ENCODE results near the gene PSMB7.

PSMB7 gene

GRCh38 chr9:124345751-124346281, 69.4 kb downstream of the PSMB7 start:
- no peaks in the 10 kb centered on the region for H4K20me1 ChIP-seq (ENCODE audit: insufficient read depth, low read length)
- H3K9me3 ChIP-seq (ENCODE audit: low read length): no peaks in the 10 kb centered on the region
- TF ChIP-seq EZH2 (IDR thresholded peaks at IDR 0.05; ENCODE audit: borderline replicate concordance, low read length) (no peak), CTCF (IDR thresholded peaks at IDR 0.05; ENCODE audit: low read length) (no peak)
- H3K9ac ChIP-seq (ENCODE audit: low read length): no peak overlapping the region
- H3K36me3 ChIP-seq (ENCODE audit: insufficient read depth, low read length): peaks cover 6% of the 10 kb centered on the region; the same call in 1 of the 2 replicates
- no peaks in the 10 kb centered on the region for H3K9me2 ChIP-seq (ENCODE audit: low read depth, low read length)
- H3K4me2 ChIP-seq (ENCODE audit: low read length): no peak overlapping the region
- H3K27me3 ChIP-seq (ENCODE audit: insufficient read depth, low read length): no peaks in the 10 kb centered on the region
- H3K4me3 ChIP-seq (ENCODE audit: low read depth, low read length, poor library complexity, severe bottlenecking): no peak overlapping the region
- no peaks in the 10 kb centered on the region for H3K79me2 ChIP-seq (ENCODE audit: insufficient read depth, low read length)
- H3F3A ChIP-seq (ENCODE audit: insufficient read depth, low read length): no peaks in the 10 kb centered on the region
- no peak overlapping the region for H2AFZ ChIP-seq (ENCODE audit: low read length)
- no peak overlapping the region for H3K27ac ChIP-seq (ENCODE audit: low read depth, low read length, poor library complexity, severe bottlenecking)
- H3K4me1 ChIP-seq (ENCODE audit: insufficient read depth, low read length, severe bottlenecking): no peaks in the 10 kb centered on the region

- TF ChIP-seq EZH2 (IDR thresholded peaks at IDR 0.05; ENCODE audit: borderline replicate concordance, low read length) (no peak), CTCF (IDR thresholded peaks at IDR 0.05; ENCODE audit: low read length) (no peak)
- Histone ChIP-seq H2AFZ (ENCODE audit: low read length) (no peak overlapping the region), H3K27me3 (ENCODE audit: insufficient read depth, low read length) (no peaks in the 10 kb centered on the region), H4K20me1 (ENCODE audit: insufficient read depth, low read length) (no peaks in the 10 kb centered on the region), H3K9me2 (ENCODE audit: low read depth, low read length) (no peaks in the 10 kb centered on the region), H3K27ac (ENCODE audit: low read depth, low read length, poor library complexity, severe bottlenecking) (no peak overlapping the region), H3K4me2 (ENCODE audit: low read length) (no peak overlapping the region), H3K4me3 (ENCODE audit: low read depth, low read length, poor library complexity, severe bottlenecking) (no peak overlapping the region), H3K9ac (ENCODE audit: low read length) (no peak overlapping the region), H3K9me3 (ENCODE audit: low read length) (no peaks in the 10 kb centered on the region), H3F3A (ENCODE audit: insufficient read depth, low read length) (no peaks in the 10 kb centered on the region), H3K4me1 (ENCODE audit: insufficient read depth, low read length, severe bottlenecking) (no peaks in the 10 kb centered on the region), H3K36me3 (ENCODE audit: insufficient read depth, low read length) (no peaks in the 10 kb centered on the region), H3K79me2 (ENCODE audit: insufficient read depth, low read length) (no peaks in the 10 kb centered on the region)
Observed at GRCh38 chr9:124345063-124345462, 70.2 kb downstream of the PSMB7 start.

- Histone ChIP-seq H3K4me3 (ENCODE audit: low read depth, low read length, poor library complexity, severe bottlenecking) (no peak overlapping the region), H3K27ac (ENCODE audit: low read depth, low read length, poor library complexity, severe bottlenecking) (no peak overlapping the region), H3K4me1 (ENCODE audit: insufficient read depth, low read length, severe bottlenecking) (no peaks in the 10 kb centered on the region), H3K27me3 (ENCODE audit: insufficient read depth, low read length) (no peaks in the 10 kb centered on the region), H2AFZ (ENCODE audit: low read length) (no peak overlapping the region), H3F3A (ENCODE audit: insufficient read depth, low read length) (no peaks in the 10 kb centered on the region), H3K9me3 (ENCODE audit: low read length) (no peaks in the 10 kb centered on the region), H3K4me2 (ENCODE audit: low read length) (no peak overlapping the region), H3K9me2 (ENCODE audit: low read depth, low read length) (no peaks in the 10 kb centered on the region), H3K79me2 (ENCODE audit: insufficient read depth, low read length) (no peaks in the 10 kb centered on the region), H3K36me3 (ENCODE audit: insufficient read depth, low read length) (no peaks in the 10 kb centered on the region), H3K9ac (ENCODE audit: low read length) (no peak overlapping the region), H4K20me1 (ENCODE audit: insufficient read depth, low read length) (no peaks in the 10 kb centered on the region)
- TF ChIP-seq CTCF (IDR thresholded peaks at IDR 0.05; ENCODE audit: low read length): no peak
- no peak for TF ChIP-seq EZH2 (IDR thresholded peaks at IDR 0.05; ENCODE audit: borderline replicate concordance, low read length)
Observed at GRCh38 chr9:124344291-124345050, 70.8 kb downstream of the PSMB7 start.

Data from OCI-LY1 (cell line).